ENCODE results near the gene ARFGEF2. TPM values are rescaled to one million over a fixed set of nuclear protein-coding genes. Genes with fewer than 3 reads are reported as not detected.

Gene ARFGEF2
- total and polyA plus RNA-seq, 10 of the 15 experiments (the other 5 are each of a cell fraction or from before 2014, with no cell fraction given), result 5.2 to 24.1 (median 17.7) TPM

DNA sequence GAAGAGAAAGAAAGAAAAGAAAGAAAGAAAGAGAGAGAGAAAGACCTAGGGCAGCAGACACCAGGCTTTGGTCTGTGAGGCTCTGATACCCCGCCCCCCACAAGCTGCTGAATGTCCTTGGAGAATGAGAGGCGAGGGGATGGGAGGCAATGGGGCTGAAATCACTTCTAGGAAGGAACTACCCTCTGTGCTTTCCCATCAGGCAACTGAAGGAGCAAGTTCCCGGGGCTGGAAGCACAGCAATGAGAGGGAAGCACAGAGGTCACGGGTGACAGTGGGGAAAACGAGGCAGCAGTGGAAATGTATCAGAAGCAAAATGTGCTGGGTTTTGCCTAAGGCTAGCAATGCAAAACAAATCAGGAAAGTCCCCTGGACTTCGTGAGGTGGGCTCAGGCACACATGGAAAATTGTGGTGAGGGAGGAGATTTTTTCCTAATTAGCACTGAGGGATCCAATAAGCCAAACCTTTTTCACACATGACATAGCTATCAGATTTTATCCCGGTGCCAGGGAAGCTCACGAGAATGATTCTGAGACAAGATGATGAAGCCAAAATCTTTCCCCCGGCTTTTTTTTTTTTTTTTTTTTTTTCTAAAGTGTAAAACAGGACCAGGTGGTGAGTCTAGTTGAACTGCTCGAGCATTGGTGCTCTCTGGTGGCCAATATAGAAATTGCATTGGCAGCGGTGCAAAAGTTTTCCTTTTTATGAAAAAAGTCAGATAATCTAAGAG, 16.8 kb upstream of the ARFGEF2 start (continued):
- TF ChIP-seq TCF7 (IDR thresholded peaks at IDR 0.05; ENCODE audit: borderline replicate concordance), result no peak
- TF ChIP-seq ESRRA (IDR thresholded peaks at IDR 0.05; ENCODE audit: low read length), result no peak
- no peak for TF ChIP-seq BHLHE40 (IDR thresholded peaks at IDR 0.05; ENCODE audit: borderline replicate concordance in 1 of 2, low read depth in 2 of 2, low read length in 1 of 2)
- TF ChIP-seq, protein P1, sequence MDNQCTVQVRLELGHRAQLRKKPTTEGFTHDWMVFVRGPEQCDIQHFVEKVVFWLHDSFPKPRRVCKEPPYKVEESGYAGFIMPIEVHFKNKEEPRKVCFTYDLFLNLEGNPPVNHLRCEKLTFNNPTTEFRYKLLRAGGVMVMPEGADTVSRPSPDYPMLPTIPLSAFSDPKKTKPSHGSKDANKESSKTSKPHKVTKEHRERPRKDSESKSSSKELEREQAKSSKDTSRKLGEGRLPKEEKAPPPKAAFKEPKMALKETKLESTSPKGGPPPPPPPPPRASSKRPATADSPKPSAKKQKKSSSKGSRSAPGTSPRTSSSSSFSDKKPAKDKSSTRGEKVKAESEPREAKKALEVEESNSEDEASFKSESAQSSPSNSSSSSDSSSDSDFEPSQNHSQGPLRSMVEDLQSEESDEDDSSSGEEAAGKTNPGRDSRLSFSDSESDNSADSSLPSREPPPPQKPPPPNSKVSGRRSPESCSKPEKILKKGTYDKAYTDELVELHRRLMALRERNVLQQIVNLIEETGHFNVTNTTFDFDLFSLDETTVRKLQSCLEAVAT (IDR thresholded peaks at IDR 0.05), result no peak
- TF ChIP-seq FOS (IDR thresholded peaks at IDR 0.05; ENCODE audit: borderline replicate concordance, extremely low read depth, insufficient read length), result no peak
- no peak for TF ChIP-seq ZNF24 (IDR thresholded peaks at IDR 0.05)
- no peak for TF ChIP-seq GABPA (IDR thresholded peaks at IDR 0.05; ENCODE audit: low read depth)
- TF ChIP-seq SMARCA5 (IDR thresholded peaks at IDR 0.05), result no peak
- no peak for TF ChIP-seq IRF3 (IDR thresholded peaks at IDR 0.05)
- TF ChIP-seq EED (IDR thresholded peaks at IDR 0.05; ENCODE audit: low read depth), result peak; percentile 43
- TF ChIP-seq NFYB (IDR thresholded peaks at IDR 0.05; ENCODE audit: insufficient read depth, low read depth, low read length), result no peak
- no peak for TF ChIP-seq EGR1 (IDR thresholded peaks at IDR 0.05; ENCODE audit: borderline replicate concordance in 1 of 2, low read depth in 2 of 2, low read length in 2 of 2)
- TF ChIP-seq NFXL1 (IDR thresholded peaks at IDR 0.05; ENCODE audit: borderline replicate concordance), result 0 out of 2 replicates have a peak, but pooled peaks have one; percentile 25
- no peak for TF ChIP-seq KDM1A (IDR thresholded peaks at IDR 0.05; ENCODE audit: borderline replicate concordance)
- TF ChIP-seq JUND (IDR thresholded peaks at IDR 0.05; ENCODE audit: low read depth, low read length), result no peak
- TF ChIP-seq YBX1 (IDR thresholded peaks at IDR 0.05), result no peak
- no peak for TF ChIP-seq SMAD1 (IDR thresholded peaks at IDR 0.05; ENCODE audit: low read depth, partially characterized antibody)
- TF ChIP-seq TBL1XR1 (IDR thresholded peaks at IDR 0.05; ENCODE audit: low read depth, low read length), result no peak
- TF ChIP-seq, protein P2, sequence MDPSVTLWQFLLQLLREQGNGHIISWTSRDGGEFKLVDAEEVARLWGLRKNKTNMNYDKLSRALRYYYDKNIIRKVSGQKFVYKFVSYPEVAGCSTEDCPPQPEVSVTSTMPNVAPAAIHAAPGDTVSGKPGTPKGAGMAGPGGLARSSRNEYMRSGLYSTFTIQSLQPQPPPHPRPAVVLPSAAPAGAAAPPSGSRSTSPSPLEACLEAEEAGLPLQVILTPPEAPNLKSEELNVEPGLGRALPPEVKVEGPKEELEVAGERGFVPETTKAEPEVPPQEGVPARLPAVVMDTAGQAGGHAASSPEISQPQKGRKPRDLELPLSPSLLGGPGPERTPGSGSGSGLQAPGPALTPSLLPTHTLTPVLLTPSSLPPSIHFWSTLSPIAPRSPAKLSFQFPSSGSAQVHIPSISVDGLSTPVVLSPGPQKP (IDR thresholded peaks at IDR 0.05; ENCODE audit: low read depth, low read length), result no peak
- TF ChIP-seq MYC (IDR thresholded peaks at IDR 0.05; ENCODE audit: insufficient read depth, insufficient read length, insufficient replicate concordance, low read length, severe bottlenecking), result no peak
- no peak for TF ChIP-seq ZZZ3 (IDR thresholded peaks at IDR 0.05; ENCODE audit: control insufficient read depth, insufficient read length, low read depth)
- TF ChIP-seq CBX5 (IDR thresholded peaks at IDR 0.05; ENCODE audit: low read depth), result no peak
- no peak for TF ChIP-seq STAT3 (IDR thresholded peaks at IDR 0.05; ENCODE audit: low read depth, low read length)
- TF ChIP-seq NR2C2 (IDR thresholded peaks at IDR 0.05; ENCODE audit: borderline replicate concordance, control insufficient read depth, insufficient read length, low read depth), result no peak
- 0 out of 2 replicates have a peak, but pooled peaks have one; percentile 15 for TF ChIP-seq JUNB (IDR thresholded peaks at IDR 0.05)
- no peak for TF ChIP-seq ASH2L (IDR thresholded peaks at IDR 0.05; ENCODE audit: borderline replicate concordance, low read depth)
- TF ChIP-seq ZNF207 (IDR thresholded peaks at IDR 0.05; ENCODE audit: borderline replicate concordance), result no peak
